HG03378 (cell line): ENCODE results near the gene NUAK1.

ENCODE experiments used
- ATAC-seq: cut with Tn5 transposase; IDR thresholded peaks from one replicate; pipeline ENCODE4 v1.9.1; 2021; ENCODE audit warnings: mild to moderate bottlenecking, moderate library complexity; ENCODE audit not compliant: unreplicated experiment

NUAK1 gene

GRCh38 chr12:106086696-106087095 is 52.1 kb downstream of the NUAK1 start:
- no peak for ATAC-seq

- ATAC-seq, result no peak
Measured at GRCh38 chr12:106085213-106085612, 53.5 kb downstream of the NUAK1 start.

GRCh38 chr12:106084759-106085158 is 54.0 kb downstream of the NUAK1 start:
- ATAC-seq, result no peak

DNA sequence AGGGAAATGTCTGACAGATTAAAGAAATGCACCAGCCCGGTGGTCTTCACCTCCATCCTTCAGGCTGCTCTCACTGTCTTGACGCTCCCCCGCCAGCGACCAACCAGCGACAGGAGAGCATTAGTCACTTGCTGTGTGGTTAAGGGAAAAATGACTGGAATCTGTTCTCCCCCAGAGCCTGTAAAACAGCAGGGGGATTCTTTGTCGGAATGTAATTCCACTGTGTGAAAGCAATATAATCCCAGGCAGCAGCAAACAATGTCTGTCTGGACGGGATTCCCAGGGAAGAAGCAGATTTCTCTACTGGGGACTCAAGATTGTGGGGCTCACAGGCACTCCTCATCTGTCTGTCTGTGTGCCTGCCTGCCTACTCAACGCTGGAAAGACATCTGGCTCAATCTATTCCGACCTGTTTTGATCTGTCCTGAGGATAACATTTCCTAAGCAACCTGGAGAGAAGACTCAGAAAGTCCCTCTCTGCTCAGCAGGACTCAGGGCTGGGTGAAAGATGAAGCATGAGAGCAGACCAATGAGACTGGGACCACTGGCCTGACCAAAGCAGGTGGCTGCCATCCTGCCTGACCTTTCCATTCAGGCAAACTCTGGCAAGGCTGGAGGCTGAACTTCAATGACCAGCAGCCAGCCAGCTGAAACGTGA is 54.6 kb downstream of the NUAK1 start:
- no peak for ATAC-seq

DNA sequence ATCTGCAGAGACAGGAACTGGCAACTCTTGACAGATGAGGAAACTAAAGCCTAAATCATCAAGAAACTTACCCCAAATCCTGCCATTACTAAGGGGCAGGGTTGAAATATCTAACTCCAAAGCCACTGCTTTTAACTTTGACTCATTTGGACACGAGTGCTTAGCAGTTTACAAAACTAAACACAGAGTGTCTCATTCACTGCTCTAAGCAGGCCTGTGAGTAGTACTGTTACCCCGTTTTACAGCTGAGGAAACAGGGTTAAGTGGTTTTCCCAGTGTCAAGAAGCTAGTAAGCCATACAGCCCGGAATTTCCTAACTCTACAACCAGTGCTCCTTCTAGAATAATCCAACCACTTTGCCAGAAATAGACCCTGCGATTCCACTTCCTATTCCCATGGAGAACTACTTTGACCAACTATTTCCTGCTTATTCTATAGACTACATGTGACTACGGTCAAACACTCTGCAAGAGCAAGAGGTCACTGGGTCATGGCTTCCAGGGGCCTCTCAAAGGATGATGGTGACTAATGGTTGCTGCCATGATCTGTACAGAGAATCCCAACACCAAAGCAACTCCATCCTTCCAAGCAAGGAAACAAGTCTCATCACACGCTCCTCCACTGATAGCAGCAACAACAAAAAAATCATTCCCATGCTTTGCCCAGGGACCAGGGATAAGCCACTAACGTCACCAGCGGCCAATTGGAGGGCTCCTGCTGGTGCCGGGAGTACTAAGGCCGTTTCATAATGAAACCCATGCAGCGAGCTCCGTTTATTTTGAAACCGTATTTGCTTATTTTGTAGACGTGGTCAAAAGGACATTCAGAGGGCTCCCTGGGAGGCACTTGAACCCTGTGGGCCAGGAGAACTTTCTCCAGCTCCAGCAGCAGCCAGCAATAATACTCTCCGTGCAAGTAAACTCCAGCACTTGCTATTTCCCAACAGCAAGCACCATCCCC is 56.3 kb downstream of the NUAK1 start:
- ATAC-seq, result no peak

GRCh38 chr12:106081606-106082005 is 57.1 kb downstream of the NUAK1 start:
- no peak for ATAC-seq

DNA sequence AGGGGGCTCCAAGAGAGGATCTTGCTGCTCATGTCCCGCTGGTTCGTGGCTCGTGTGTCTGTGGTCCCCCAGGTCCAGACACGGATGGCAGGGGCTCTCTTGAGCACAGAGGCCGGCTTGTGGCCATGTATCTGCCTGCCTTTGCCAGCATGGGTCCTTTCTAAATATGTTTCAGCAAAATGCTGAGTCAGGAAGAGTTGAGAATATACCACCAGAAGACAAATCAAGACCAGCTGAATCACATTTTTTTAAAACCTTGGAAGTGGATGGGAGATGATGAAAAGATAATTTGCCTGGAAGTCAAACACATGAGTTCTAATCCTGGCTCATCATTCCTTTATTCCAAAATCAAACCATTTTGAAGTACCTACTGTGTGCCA is 58.0 kb downstream of the NUAK1 start:
- ATAC-seq, result no peak

DNA sequence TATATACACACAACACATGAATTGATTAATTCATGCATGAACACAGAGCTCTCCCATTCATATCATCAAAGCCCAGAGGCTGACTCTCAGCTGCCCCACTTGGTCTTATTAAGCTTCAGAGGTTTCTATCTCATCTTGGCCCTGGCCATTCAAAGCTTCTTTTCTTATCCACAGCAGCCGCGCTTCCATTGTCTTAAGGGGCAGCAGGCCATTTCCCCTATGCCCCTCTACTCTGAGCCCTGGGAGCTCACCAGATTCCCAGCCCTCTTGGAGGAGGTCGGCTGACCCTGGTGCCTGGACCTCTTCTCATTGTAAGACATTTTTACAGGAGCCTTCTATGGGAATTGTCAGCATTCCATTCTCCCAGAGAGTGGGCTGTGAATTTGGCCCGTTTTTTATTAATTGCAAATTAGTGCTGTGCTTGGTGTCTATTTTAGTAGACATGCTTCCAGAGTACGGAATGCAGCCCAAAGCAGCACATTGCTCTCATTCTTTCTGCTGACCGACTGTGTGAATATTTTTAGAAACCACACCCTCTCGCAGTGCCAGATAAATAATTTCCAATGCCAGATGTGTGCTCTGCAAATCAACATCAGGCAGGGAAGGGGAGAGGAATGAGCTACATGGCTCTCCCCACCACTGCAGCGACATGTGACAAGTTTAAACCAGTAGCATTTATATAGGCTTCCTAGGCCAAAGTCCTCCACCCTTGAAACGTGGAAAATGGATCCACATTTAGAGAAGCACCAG is 58.5 kb downstream of the NUAK1 start:
- ATAC-seq, result no peak

DNA sequence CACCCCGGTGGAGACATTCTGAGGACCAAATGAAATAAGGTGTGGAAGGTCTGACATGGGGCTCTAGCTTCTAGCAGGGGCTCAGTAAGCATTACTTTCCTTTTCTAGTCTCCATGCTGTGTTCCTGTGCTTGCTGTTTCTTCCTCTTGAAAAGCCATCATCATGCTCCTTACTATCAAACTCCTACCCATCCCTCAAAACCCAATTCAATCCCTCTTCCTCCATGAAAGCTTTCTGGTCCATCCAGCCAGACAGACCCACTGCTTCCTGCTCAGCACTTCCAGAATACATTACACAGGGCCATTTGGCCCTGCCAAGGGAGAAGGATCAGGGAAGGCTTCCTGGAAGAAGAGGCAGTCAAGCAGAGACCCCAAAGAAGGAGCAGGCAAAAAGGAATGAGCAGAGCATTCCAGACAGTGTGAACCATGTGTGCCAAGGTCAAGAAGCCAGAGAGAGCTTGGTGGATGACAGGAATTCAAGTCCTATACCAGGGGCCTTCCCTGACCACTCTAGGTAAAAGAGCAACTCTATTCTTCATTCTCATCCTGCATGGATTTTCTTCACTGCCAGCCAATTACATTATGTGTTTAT is 59.5 kb downstream of the NUAK1 start:
- no peak for ATAC-seq

DNA sequence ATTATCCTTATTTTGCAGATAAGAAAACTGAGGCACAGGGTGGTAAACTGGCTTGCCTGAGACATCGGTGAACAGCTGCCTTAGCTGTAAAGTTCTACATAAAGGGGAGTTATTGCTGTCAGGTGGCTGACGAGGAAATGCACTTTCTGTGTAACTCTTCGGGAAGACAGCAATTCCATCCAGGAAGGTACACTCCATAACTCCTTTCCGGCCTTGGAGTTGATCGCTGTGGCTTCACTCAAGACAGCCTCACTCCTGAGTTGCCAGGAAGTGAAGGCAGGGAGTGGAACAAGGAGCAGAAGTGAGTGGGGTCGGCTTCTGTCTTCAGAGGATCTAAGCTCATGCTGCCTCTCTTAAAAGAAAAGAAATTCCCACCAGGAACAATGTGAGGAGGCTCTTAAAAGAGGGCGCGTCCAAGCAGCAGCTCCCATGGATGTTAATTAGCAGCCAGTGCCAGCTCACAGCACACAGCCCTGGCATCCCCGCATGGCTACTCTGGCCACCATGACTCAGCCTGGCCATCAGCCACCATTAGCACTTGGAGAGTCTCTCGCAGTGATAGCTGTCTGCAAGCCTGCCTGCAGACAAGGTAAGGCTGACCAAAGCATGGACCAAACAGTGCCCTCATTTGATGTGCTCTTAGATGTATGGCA is 60.3 kb downstream of the NUAK1 start:
- no peak for ATAC-seq

DNA sequence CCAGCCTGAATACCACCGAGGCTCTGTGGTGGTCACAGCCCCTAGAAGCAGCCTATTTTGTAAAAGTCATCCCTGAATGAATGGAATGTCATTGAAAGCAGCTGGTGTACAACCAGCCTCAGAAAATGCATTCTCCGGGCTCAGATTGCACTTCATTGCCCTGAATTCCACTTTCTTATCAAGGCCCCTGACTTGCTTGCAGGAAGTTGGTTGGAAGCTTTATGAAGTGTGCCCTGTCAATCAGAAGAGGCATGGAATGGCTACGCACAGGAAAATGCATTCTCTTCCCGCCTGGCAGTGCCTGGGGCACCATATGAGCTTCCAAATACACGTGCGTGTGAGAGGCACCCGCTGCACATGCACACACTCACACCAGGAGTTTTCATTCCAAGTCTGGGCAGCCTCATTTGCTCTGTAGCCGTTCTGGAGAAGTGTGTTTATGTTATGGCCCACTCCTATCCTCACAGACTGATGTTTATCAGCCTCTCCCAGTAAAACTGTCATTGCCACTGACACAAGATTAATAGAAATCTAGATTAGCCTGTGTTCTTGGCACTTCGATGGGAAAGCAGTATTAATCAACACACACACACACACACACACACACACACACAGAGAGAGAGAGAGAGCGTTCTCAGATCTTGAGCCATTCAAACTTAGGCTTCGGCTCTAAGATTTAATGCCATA is 63.9 kb downstream of the NUAK1 start:
- no peak for ATAC-seq

DNA sequence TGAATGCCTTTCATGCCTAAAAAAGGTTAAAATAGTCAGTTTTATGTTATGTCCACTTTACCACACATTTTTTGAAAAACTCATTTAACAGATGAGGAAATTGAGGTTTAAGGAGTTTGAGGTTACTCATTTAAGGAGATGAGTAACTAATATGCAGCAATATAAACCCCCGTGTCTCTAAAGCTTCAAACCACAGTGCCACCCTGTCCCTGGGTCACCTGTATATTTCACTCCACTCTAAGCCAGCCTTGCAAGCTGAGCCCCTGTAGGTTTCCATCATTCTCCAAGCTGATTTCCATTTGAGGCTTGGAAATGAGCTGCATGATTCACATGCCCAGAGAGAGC is 64.4 kb downstream of the NUAK1 start:
- ATAC-seq, result no peak

DNA sequence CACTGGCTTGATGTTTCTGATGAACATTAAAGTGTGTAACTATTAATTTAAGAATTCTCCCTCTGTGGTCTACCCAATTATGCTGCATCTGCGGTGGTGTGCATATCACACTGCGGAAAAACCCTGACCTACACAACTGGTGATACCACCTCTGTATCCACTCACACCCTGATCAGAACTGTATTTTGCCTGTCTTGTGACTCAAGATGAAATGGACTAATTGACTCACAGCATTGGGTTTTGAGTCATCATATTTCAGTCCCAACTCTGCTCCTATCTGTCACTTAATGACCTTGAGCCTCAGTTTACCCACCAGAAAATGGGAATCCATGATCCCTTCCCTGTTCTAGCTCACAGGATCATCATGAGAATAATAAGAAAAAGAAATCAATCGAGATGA is 65.6 kb downstream of the NUAK1 start:
- ATAC-seq, result no peak

DNA sequence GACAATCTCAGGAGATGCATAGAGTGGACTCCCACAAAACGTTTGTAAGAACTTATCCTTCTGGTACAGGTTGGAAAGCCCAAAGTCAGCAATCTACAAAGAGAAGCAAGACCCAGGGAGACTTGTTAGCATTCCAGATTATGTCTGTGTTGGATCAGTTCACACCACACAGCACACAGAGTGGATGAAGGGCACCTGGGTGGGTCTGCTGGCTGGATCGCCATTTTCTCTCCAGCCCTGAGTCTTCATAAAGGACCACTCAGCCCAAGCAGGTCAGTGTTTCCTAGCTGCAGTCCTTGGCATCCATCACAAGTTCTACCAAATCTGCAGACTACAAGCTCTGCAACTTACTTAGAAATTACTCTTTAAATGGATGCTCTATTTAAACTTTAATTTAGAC is 66.0 kb downstream of the NUAK1 start:
- no peak for ATAC-seq

- no peak for ATAC-seq
Measured at GRCh38 chr12:106071686-106072085, 67.1 kb downstream of the NUAK1 start.

GRCh38 chr12:106070611-106071010 is 68.1 kb downstream of the NUAK1 start:
- no peak for ATAC-seq

DNA sequence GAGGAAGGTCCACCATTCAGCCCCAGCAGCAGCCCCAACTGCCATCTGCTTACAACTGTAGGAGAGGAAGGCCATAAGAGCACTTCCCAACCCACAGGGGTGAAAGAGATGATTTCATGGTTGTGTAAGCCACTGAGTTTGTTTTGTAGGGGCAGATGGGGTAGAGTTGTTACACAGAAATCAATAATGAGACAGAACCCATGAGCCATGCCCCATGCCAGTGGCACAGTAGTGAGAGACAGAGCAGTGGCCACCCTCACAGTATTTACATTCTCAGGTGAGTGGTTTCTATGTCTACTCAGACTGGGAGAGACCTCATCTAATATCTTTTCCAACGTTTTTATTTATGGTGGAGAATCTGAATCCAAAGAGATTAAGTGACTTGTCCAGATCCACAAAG is 68.6 kb downstream of the NUAK1 start:
- ATAC-seq, result no peak

DNA sequence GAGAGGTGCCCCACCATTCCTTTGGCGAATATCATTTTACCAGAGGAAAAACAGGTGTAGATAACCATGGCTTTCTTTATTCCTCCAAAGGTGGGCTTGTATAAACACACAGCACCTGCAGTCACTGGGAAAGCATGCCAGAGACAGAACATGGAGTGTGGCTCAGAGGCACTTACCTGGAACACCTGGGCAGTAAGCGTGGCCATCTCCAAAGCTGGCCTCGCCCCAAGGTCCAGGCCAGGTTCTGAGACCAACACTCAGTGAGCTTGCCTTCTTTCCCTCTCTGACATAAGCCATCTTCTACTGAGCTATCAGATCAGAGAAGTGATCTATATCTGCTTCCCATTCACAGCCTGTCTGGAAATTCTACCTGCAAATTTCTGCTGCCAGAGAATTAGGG is 70.5 kb downstream of the NUAK1 start:
- ATAC-seq, result no peak

GRCh38 chr12:106067606-106068205 is 71.0 kb downstream of the NUAK1 start:
- no peak for ATAC-seq
